Renal pelvis (tissue), 4 donors: ENCODE data around the gene RSPH6A. TPM values are rescaled to one million over a fixed set of nuclear protein-coding genes. Genes with fewer than 3 reads are reported as not detected.

ENCODE experiments used
- DNase-seq: peaks from one replicate; pipeline ENCODE4 v3.0.0-alpha.2; 2013
- polyA plus RNA-seq, 3 donors: library from polyadenylated mRNA; unstranded; fragments of 120-200 nt; gene quantifications; one replicate each; pipeline ENCODE4 v1.2.1, GENCODE V29; 2013; ENCODE audit not compliant: insufficient read length in 3 of 3

RSPH6A gene
- polyA plus RNA-seq, 3 donors, result not detected

DNA sequence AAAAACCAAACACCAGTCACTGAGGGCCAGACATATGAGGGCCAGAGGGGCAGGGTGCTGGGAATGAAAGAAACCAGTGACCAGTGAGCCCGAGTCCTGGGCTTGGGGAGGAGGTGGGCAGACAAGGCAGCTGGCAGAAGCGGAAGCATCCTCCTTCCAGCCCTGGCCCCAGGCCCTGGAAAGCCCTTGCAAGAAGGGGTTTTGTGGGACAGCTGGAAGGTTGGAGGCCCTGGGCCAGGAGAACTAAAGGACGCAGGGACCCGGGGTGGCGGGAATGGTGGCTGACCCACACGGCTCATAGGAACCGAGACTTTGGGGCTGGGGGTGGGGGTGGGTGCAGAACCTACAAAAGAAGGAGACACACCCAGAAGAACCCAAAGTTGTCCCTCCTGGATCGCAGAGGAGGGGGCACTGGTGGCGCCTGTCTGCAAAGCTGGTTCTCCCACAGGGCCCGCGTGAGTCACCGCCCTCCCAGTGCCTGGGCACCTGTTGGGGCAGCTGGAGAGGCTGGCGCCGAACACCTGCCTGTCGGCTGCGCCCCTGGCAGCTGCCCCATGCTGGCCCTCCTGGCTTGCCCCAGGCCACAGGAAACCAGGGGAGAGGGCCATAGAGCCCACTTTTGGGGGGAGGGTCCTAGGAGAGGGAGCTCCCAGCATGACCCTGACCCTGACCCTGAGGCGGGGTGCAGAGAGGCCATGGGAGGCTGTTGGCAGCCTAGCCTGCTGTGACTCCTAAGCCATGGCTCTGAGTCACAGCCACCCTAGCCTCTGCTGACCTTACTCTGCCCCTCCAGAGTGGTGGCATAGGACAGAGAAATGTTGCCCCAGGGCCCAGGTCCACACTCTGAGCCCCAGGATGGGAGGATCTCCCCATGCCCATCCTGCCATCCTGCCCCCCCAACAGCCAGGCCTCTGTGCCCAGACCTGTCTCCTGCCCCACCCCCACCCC lies 33.6 kb downstream of the RSPH6A start:
- DNase-seq, result no peak

DNA sequence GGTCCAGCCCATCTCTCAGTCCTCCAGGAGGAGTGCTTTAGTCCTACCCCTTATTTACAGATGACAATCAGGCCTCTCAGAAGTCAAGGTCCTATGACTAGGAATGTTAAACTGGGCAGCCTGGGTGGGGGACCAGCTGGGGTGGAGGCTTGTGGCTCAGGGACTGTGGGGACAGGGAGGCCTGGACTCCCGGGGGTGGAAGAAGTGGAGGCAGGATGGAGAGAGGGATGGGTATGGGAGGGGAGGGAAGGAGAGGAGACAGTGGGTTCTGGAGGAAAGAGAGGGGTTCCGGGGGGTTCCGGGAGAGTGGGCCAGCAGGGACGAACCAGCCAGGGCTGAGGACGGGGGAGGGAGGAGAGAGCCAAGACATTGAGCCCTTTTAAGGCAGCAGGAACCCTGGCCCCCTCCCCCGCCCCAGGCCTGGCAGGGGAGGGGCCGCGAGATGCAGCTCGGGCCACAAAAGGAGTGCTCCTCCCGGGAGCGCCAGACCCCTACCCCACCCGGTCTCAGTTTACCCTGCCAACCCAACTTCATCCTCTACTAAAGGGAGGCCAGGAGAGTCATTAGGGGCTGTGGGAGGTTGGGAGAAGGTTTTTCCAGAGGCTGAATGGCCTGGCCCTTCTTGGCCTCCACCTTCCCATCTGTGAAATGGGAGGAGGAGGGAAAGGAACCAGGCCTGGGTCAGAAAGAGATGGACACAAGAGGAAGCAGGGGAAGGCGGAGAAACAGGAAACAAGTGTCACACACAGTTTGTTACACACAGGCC lies 34.5 kb downstream of the RSPH6A start:
- no peak for DNase-seq

DNA sequence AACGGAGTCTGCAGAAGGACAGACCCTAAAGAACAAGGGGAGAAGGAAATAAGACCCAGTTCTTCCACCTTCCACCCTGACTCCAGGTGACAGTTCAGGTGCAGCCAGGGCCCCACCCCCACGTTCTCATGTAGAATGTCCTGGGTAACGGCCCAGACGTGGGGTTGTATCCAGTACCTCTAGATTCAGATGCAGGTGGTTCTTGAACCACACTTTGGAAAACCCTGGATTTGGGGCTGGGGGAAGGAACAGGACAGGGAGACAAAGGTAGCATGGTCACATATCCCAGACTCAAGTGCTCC lies 35.0 kb downstream of the RSPH6A start:
- no peak for DNase-seq

DNA sequence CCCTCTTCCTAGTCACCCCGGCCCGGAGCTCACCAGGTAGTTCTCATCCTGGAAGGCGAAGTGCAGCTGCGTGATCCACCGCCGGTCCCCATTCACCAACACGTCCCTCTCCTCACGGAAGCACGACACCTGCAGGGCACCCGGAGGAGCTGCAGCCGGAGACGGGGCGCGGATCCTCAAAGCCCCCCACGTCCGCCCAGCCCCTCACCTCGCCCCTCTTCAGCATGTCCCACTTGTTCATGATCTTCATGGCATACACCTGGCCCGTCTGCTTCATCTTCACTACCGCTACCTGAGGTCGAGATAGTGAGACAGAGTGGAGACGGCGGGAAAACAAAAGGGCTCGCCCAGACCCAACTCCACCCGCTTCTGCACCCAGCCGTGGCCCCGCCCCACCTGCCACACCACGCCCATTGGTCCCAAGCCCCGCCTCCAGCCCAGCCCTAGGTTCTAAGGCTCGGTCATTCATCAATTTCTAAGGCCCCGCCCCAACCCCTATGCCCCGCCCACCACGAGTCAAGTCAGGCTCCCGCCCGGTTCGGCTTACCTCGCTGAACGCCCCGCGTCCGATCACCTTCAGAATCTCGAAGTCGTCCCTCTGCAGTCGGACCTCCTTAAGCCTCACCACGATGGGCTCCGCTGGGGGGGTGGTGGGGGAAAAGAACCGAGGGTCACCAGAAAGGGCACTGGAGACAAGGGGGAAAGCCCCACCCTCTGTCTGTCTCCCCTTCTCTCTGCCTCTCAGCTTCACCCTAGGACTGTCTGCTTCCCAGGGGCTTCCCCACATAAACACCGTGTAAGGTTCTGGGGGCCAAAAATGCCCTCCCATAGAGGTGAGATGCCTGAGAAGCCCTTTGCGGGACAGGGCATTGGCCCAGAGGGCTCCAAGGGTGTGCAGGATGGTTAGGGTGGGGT lies 35.6 kb downstream of the RSPH6A start:
- peak; percentile 70 for DNase-seq

DNA sequence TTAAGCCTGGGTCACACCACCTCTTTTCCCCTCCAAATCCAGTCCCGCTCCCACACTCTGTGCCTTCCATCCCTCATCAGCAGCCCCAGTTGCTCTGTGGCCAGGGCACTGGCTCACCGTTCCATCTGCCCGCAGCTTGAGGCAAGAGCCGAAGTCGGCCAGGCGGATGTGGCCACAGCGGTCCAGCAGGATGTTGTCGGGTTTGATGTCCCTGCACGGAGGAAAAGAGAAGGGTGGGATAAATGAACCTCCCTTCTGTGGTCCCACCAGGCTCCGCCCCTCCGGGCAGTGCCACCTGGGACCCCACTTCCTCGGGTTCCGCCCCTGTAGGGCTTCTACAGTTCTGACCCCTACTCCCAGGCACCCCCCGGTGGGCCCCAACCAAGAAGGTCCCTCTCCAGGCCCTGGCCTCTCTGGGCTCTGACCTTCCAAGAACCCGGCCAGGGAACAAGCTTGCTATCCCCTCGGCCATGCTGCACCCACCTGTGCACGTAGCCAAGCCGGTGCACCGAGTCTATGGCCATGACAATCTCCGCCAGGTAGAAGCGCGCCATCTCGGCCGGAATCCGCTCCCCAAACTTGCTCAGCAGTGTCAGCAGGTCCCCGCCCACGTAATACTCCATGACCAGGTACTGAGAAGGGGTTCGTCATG lies 37.0 kb downstream of the RSPH6A start:
- DNase-seq, result no peak

DNA sequence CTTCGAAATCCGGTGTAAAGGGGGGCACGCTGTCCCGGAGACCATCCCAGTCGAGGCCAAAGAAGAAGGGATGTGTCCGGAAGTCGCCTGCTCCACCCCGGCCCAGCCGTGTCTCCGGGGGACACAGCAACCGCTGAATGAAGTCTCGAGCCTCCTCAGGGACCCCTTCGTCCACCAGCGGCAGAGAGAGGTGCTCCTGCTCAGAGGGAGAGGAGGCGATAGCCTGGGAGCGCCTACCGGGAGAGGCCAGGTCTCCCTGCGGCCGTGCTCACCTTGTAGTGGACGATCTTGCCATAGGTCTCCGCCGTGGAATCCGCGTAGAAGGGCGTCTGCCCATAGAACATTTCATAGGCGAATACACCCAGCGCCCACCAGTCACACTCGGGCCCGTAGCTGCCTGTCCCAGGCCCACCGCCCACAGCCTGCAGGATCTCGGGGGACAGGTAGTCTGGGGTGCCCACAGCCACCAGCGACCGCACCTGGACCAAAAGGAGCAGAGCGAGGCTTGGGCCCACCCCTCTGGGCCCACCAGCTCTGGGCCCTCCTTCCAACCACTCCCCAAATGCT lies 37.6 kb downstream of the RSPH6A start:
- no peak for DNase-seq

DNA sequence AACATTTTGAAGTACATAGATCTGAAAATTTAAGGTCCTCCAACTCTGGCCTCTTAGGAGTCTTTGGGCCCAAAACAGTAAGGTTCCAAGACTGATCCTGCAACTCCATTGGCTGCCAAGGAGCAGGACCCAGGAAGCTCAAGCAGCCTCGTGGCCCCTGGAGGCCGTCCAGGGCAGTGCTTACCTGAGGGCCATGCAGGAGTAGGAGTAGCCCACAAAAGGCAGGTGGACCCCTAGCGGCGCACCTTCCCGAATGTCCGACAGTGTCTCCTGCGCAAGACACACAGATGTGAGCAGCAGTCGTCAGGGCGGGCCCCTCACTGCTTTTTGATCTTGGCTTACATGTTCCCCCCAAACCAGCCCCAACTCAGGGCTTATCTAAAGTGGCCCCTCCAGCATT lies 40.3 kb downstream of the RSPH6A start:
- no peak for DNase-seq

DNA sequence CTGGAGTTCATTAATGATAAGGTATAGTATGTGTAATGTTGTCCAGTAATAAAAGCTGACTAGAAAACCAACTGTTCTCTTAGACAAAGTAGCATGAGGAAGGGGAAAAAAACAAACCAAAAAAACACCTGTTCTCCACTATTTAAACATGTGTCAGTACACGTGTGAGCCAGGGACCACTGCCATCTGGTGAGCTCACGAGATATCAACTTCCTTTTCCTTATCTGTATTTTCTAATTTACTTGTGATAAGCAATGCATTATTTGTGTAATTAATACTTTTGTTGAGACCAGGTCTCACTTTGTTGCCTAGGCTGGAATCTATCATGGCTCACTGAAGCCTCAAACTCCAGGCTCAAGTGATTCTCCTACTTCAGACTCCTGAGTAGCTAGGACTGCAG lies 41.7 kb downstream of the RSPH6A start:
- DNase-seq, result no peak

DNA sequence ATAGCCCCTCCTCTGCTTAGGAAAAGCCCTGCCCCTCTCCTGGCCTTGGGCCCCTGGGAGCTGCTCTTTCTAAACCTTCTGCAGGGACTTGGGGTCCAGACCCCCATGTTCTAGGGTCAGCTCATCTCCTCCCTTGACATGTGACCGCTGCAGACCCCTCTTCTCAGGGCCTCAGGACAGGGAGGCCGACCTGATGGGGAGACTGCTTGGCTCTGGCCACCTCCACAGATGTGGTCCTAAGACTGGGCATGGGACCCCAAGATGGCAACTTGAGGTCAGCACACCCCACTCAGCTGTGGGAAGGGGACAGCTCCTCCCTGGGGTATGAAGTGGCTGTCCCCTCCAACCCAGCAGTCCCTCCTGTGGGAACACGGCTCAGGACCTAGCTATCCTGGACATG lies 42.2 kb downstream of the RSPH6A start:
- no peak for DNase-seq

DNA sequence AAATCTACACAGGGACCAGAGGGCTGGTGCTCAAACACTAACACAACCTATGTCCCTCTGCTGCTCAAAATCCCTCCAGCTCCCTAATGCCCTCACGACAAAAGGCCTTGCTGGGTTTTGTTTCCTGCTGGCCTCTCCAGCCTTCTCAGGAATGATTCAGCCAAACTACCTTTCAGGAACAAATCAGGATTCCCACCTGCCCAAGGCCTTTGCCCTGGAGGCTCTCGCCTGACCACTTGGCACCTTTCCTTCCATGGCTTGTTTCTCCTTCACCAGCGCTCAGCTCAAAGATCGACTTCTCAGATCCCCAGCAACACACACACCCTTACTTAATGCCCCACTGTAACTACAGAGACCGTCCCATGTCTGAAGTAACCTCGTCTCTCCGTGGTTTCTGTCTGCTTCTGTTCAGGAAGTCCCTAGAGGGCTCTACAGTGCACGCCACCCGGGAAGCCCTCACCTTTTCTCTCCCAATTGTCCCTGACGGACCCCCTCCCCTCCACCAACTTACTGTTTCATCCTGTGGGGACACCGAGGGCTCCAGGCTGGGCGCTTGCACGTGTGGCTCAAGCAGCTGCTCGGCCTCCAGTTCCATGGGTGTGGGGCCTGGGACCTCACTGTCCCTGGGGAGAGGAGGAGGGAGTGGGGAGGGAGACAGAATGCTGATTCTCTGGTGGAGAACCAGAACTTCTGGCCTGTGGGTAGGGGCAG lies 42.8 kb downstream of the RSPH6A start:
- no peak for DNase-seq

DNA sequence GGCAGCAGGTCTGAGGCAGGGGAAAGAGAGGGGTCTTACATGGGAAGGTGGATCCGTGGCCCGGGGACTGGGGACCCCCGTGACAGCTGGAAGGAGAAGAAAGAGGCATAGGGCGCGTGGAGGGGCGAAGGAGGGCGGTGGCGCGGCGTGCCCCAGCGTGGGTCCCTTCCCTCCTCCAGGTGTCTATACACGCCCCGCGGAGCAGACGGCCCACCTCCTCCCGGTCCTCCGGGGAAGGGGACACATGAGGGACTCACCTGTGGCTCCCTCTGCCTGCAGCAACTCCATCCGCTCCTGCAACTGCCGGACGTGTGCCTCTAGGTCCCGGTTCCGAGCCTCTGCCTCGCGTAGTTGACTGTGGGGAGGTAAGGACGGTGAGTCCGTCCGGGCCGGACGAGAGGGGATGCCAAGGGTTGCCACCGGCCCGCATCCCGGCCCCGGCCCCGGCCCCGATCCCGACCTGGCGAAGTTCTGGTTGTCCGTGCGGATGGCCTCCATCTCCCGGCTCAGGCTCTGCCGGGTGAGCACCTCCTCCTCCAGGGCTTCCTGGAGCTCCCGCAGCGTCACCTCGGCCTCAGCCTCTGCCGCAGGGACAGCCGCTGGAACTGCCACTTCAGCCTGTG lies 43.7 kb downstream of the RSPH6A start:
- DNase-seq, result no peak

DNA sequence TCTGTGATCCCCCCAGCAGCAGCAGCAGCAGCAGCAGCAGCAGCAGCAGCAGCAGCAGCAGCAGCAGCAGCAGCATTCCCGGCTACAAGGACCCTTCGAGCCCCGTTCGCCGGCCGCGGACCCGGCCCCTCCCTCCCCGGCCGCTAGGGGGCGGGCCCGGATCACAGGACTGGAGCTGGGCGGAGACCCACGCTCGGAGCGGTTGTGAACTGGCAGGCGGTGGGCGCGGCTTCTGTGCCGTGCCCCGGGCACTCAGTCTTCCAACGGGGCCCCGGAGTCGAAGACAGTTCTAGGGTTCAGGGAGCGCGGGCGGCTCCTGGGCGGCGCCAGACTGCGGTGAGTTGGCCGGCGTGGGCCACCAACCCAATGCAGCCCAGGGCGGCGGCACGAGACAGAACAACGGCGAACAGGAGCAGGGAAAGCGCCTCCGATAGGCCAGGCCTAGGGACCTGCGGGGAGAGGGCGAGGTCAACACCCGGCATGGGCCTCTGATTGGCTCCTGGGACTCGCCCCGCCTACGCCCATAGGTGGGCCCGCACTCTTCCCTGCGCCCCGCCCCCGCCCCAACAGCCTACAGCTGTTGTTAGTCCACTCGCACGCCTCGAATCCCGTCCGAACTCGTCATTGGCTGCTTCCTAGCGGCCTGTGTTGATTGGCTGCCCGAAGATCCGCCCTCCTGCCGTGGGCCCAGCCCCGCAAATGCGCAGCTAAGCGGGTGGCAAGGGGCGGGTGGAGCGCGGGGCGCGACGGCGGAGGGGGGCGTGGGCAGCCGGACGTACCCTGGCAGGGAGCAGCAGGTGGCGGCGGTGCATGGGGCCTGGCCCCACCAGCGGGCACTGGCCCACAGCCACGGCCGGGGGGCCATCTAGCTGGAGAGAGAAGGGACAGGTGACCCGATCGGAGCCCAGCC lies 44.7 kb downstream of the RSPH6A start:
- DNase-seq, result peak; percentile 98

DNA sequence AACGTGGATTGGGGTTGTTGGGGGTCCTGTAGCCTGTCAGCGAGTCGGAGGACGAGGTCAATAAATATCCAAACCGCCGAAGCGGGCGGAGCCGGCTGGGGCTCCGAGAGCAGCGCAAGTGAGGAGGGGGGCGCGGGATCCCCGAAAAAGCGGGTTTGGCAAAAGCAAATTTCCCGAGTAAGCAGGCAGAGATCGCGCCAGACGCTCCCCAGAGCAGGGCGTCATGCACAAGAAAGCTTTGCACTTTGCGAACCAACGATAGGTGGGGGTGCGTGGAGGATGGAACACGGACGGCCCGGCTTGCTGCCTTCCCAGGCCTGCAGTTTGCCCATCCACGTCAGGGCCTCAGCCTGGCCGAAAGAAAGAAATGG lies 45.3 kb downstream of the RSPH6A start:
- no peak for DNase-seq

DNA sequence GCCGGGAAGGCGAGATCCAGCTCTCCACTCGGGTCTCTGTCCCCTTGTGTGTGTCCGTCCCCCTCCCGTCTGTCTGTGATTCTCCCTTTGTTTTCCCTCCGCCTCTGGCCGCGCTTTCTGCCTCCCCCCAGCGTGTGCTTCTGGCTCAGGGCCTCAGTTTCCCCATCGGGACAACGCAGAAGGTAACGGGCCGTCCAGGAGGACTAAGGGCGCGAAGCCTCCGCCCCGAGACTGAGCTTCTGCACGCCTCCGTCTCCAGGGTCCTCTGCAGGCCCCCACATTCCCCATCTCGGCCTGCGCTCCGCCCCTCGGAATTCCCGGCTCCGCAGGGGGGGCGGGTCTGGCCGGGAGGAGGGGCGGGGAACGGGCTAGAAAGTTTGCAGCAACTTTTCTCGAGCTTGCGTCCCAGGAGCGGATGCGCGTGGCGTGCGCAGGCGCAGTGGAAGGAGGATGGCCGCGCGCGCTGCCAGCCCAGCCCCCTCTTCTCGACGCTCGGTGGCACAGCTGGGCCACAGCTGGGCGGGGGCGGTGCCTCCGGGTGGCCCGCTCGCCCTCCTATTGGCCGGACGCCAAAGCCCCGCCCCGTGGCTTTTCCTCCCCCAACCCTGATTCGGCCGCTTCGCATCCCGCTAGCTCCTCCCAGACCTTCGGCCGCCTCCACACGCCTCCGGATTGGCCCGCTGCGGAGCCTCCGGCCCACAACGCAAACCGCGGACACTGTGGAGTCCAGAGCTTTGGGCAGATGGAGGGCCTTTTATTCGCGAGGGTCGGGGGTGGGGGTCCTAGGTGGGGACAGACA lies 45.9 kb downstream of the RSPH6A start, which contains the start of gene SIX5:
Gene SIX5, minus strand, starts transcription at position 269 of the 799 bp plus-strand sequence. CDS start 408 bp downstream, outside the sequence.
- peak; percentile 98 for DNase-seq

DNA sequence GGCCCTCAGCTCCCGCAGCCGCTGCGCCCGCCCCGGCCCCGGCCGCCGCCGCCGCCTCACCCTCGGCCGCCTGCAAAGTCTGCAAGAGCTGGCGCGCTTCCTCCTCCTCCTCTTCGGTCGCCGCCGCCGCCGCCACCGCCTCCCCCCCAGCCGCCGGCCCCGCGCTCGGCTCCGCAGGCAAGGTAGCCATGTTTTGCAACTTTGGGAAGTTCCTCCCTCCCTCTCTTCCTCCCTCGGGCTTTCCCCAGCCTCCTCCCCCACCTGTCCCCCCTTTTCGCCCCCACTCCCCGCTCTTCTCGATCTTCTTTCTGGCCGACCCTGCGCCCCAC lies 46.5 kb downstream of the RSPH6A start:
- no peak for DNase-seq

DNA sequence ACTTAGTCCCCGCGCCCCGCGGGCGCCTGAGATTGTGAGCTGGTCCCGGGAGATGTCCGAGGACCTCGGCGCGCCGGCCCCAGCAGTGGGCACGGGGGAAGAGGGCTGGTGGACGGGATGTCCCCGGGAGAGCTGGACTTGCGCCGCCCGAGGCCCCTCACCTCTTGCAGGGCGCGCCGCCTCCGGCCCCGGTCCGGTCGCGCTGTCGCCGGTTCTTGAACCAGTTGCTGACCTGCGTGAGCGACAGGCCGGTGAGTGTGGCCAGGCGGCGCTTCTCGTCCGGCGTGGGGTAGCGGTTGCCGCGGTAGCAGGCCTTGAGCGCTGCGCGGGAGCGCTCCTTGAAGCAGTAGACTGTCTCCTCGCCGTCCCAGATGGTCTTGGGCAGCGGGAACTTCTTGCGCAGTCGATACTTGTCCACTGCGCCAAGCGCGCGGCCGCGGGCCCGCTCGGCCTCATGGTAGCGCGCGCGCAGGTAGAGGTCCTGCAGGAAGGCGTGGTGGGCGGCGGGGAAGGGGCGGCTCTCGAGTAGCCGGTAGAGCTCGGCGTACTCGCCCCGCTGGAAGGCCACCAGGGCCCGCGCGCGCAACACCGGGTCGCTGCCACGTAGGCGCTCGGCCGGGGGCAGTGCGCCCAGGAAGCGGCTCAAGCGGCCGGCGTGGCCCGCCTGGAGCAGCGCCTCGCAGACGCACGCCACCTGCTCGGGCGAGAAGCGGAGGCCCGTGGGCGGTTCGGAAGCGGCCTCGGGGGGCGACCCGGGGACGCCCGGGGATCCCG lies 47.0 kb downstream of the RSPH6A start:
- peak; percentile 65 for DNase-seq

DNA sequence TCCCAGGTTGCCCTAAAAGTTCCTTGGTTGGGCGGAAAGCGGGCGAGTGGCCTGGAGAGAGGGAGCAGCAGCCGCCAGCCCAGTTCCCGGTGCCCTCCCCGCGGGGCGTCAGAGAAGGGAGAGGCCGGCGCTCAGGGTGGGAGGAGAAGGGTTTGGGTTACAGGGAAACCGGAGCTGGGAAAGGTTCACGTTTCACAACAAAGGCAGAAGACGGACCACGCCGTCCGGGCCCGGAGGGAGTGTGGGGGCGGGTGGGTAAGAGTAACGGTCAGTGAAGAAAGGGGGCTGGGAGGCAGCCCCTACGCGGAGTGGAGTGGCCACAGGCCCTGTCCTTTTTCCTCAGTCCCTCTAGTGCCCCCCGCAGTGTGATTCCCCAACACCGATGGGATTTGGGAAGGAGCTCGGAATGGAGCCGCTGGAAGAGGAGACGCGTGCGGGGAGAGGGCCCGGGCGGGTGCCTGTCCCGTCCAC lies 47.7 kb downstream of the RSPH6A start:
- DNase-seq, result peak; percentile 93
